Right atrium auricular region (tissue), 2 donors: ENCODE results near the gene KLHL42. TPM values are rescaled to one million over a fixed set of nuclear protein-coding genes. Genes with fewer than 3 reads are reported as not detected.
A peak's percentile ranks its signal among the peaks of the same experiment; 100 is the strongest.

Experiments
- DNase-seq: peaks from one replicate; pipeline ENCODE4 v3.0.0-alpha.2; 2019; ENCODE audit warnings: low spot score
- H3K27ac ChIP-seq, 2 donors: fragments of 200-600 bp; sonication (generic); 1 replicate in 1 of 2; 2 replicates in 1 of 2; pipeline ENCODE4 v1.5.1; 2016 to 2019
- H3K27me3 ChIP-seq, 2 donors: fragments of 200-600 bp; sonication (generic); one replicate each; pipeline versions ENCODE4 v1.5.1 to v1.6.0; 2017 to 2019
- H3K36me3 ChIP-seq: fragments of 200-600 bp; sonication (generic); one replicate; pipeline ENCODE4 v1.5.1; 2016
- H3K4me1 ChIP-seq, 2 donors: fragments of 200-600 bp; sonication (generic); one replicate each; pipeline versions ENCODE4 v1.5.1 to v1.6.0; 2017 to 2019
- H3K4me3 ChIP-seq, 2 donors: fragments of 200-600 bp; sonication (generic); 1 replicate in 1 of 2; 2 replicates in 1 of 2; pipeline ENCODE4 v1.5.1; 2017 to 2019; ENCODE audit warnings: mild to moderate bottlenecking in 1 of 2, moderate library complexity in 1 of 2
- H3K9me3 ChIP-seq, 2 donors: fragments of 200-600 bp; sonication (generic); one replicate each; pipeline ENCODE4 v1.5.1; 2019
- CTCF ChIP-seq, 2 donors: fragments of 200-600 bp; sonication (generic); IDR thresholded peaks; one replicate each; pipeline ENCODE4 v1.5.1; 2019; ENCODE audit warnings: antibody characterized with exemption in 2 of 2
- total RNA-seq, 2 donors: library from RNA; depleted of rRNA; stranded (reverse); fragments of >200 nt; gene quantifications; one replicate each; pipeline ENCODE4 v1.1.0, GENCODE V29; 2016

The KLHL42 gene
- total RNA-seq, 2 donors from 2014 or later = 6.7 to 11.4 TPM

GRCh38 chr12:27747111-27747820, 32.8 kb upstream of the KLHL42 start:
- Histone ChIP-seq H3K4me1 (no peaks in the 10 kb centered on the region), H3K27ac (peak overlapping the region; percentile 29 to 54), H3K9me3 (no peaks in the 10 kb centered on the region), H3K4me3 (no peak overlapping the region), H3K27me3 (no peaks in the 10 kb centered on the region), H3K36me3 (peaks cover 7% of the 10 kb centered on the region)
- DNase-seq = no peak
- no peak for TF ChIP-seq CTCF (IDR thresholded peaks at IDR 0.05)

GRCh38 chr12:27751386-27752047, 28.5 kb upstream of the KLHL42 start:
- Histone ChIP-seq H3K9me3 (no peaks in the 10 kb centered on the region), H3K27ac (no peak overlapping the region), H3K4me3 (no peak overlapping the region), H3K36me3 (peaks cover 23% of the 10 kb centered on the region), H3K4me1 (no peaks in the 10 kb centered on the region), H3K27me3 (no peaks in the 10 kb centered on the region)
- no peak for TF ChIP-seq CTCF (IDR thresholded peaks at IDR 0.05)
- no peak for DNase-seq

- Histone ChIP-seq H3K27ac (no peak overlapping the region), H3K9me3 (no peaks in the 10 kb centered on the region), H3K4me3 (no peak overlapping the region), H3K27me3 (no peaks in the 10 kb centered on the region), H3K36me3 (peaks cover 25% of the 10 kb centered on the region), H3K4me1 (no peaks in the 10 kb centered on the region)
- TF ChIP-seq CTCF (IDR thresholded peaks at IDR 0.05) = no peak
- no peak for DNase-seq
Observed at GRCh38 chr12:27754795-27755194, 25.2 kb upstream of the KLHL42 start.

- no peak for DNase-seq
- TF ChIP-seq CTCF (IDR thresholded peaks at IDR 0.05) = no peak
- Histone ChIP-seq H3K36me3 (peaks cover 25% of the 10 kb centered on the region), H3K9me3 (no peaks in the 10 kb centered on the region), H3K27me3 (no peaks in the 10 kb centered on the region), H3K27ac (no peak overlapping the region), H3K4me3 (no peak overlapping the region), H3K4me1 (no peaks in the 10 kb centered on the region)
Observed at GRCh38 chr12:27756670-27757195, 23.3 kb upstream of the KLHL42 start.

GRCh38 chr12:27762757-27763156, 17.3 kb upstream of the KLHL42 start:
- Histone ChIP-seq H3K27me3 (no peaks in the 10 kb centered on the region), H3K27ac (no peak overlapping the region), H3K36me3 (no peaks in the 10 kb centered on the region), H3K9me3 (no peaks in the 10 kb centered on the region), H3K4me1 (no peaks in the 10 kb centered on the region), H3K4me3 (no peak overlapping the region)
- TF ChIP-seq CTCF (IDR thresholded peaks at IDR 0.05) = no peak
- DNase-seq = no peak
